H9 (cell line): ENCODE measurements around the gene AK8. TPM values are rescaled to one million over a fixed set of nuclear protein-coding genes. Genes with fewer than 3 reads are reported as not detected.

Experiments
- DNase-seq: peaks from one replicate; pipeline ENCODE4 v3.0.0-alpha.2; 2017
- H2AFZ ChIP-seq: one replicate; pipeline ENCODE4 v1.6.1; 2013; ENCODE audit warnings: mild to moderate bottlenecking, low read length, control low read depth, moderate library complexity
- H2AK5ac ChIP-seq: 2 replicates; pipeline ENCODE4 v1.6.1; 2013; ENCODE audit warnings: low read length, control low read depth, mixed read lengths; ENCODE audit not compliant: insufficient read length
- H2BK120ac ChIP-seq: one replicate; pipeline ENCODE4 v1.6.1; 2013; ENCODE audit warnings: low read depth, mild to moderate bottlenecking, low read length, control low read depth, inconsistent platforms; ENCODE audit not compliant: poor library complexity, severe bottlenecking
- H2BK12ac ChIP-seq: 2 replicates; pipeline ENCODE4 v1.6.1; 2013; ENCODE audit warnings: low read length, control low read depth, mixed read lengths, low read depth; ENCODE audit not compliant: insufficient read length
- H2BK15ac ChIP-seq: 2 replicates; pipeline ENCODE4 v1.6.1; 2013; ENCODE audit warnings: low read depth, low read length, control low read depth
- H2BK20ac ChIP-seq: one replicate; pipeline ENCODE4 v1.6.1; 2013; ENCODE audit warnings: low read depth, mild to moderate bottlenecking, low read length, control low read depth, inconsistent platforms; ENCODE audit not compliant: poor library complexity, severe bottlenecking
- H2BK5ac ChIP-seq: 2 replicates; pipeline ENCODE4 v1.6.1; 2013; ENCODE audit warnings: low read length, control low read depth, mixed read lengths; ENCODE audit not compliant: insufficient read length
- H3K14ac ChIP-seq: 2 replicates; pipeline ENCODE4 v1.6.1; 2013; ENCODE audit warnings: low read length, control low read depth; ENCODE audit not compliant: insufficient read depth
- H3K18ac ChIP-seq: 2 replicates; pipeline ENCODE4 v1.6.1; 2013; ENCODE audit warnings: low read depth, mild to moderate bottlenecking, mixed read lengths, low read length, control low read depth; ENCODE audit not compliant: insufficient read length
- H3K23ac ChIP-seq: 2 replicates; pipeline ENCODE4 v1.6.1; 2013; ENCODE audit warnings: low read length, control low read depth, mixed read lengths, low read depth; ENCODE audit not compliant: insufficient read length
- H3K23me2 ChIP-seq: 2 replicates; pipeline ENCODE4 v1.6.1; 2013; ENCODE audit warnings: low read depth, mild to moderate bottlenecking, mixed read lengths, low read length, control low read depth; ENCODE audit not compliant: insufficient read length, poor library complexity, severe bottlenecking
- H3K27ac ChIP-seq: 2 replicates; pipeline ENCODE4 v1.5.1; 2013; ENCODE audit warnings: low read length, control low read depth, mixed read lengths, low read depth; ENCODE audit not compliant: insufficient read length
- H3K27me3 ChIP-seq: 2 replicates; pipeline ENCODE4 v1.6.1; 2013; ENCODE audit warnings: low read length, control low read depth, inconsistent platforms; ENCODE audit not compliant: insufficient read depth
- H3K4ac ChIP-seq: 2 replicates; pipeline ENCODE4 v1.6.1; 2013; ENCODE audit warnings: low read depth, mild to moderate bottlenecking, control low read depth, inconsistent platforms, low read length, moderate library complexity
- H3K4me1 ChIP-seq: 2 replicates; pipeline ENCODE4 v1.6.1; 2013; ENCODE audit warnings: low read length, control low read depth, inconsistent platforms; ENCODE audit not compliant: insufficient read depth
- H3K4me2 ChIP-seq: 2 replicates; pipeline ENCODE4 v1.6.1; 2013; ENCODE audit warnings: low read length, control low read depth, mixed read lengths; ENCODE audit not compliant: insufficient read length, insufficient read depth
- H3K56ac ChIP-seq: 2 replicates; pipeline ENCODE4 v1.6.1; 2013; ENCODE audit warnings: low read depth, mild to moderate bottlenecking, mixed read lengths, low read length, control low read depth; ENCODE audit not compliant: insufficient read length
- H3K79me1 ChIP-seq: 2 replicates; pipeline ENCODE4 v1.6.1; 2013; ENCODE audit warnings: low read depth, mild to moderate bottlenecking, moderate library complexity, low read length, control low read depth, inconsistent platforms; ENCODE audit not compliant: insufficient read depth, poor library complexity, severe bottlenecking
- H3K79me2 ChIP-seq: 2 replicates; pipeline ENCODE4 v1.6.1; 2013; ENCODE audit warnings: low read length, control low read depth, inconsistent platforms; ENCODE audit not compliant: insufficient read depth
- H3K9ac ChIP-seq: 2 replicates; pipeline ENCODE4 v1.6.1; 2013; ENCODE audit warnings: low read length, control low read depth, mixed read lengths; ENCODE audit not compliant: insufficient read length; ENCODE audit errors: extremely low read depth
- H3K9me3 ChIP-seq: one replicate; pipeline ENCODE4 v1.6.1; 2013; ENCODE audit warnings: low read depth, low read length, inconsistent platforms; ENCODE audit not compliant: control insufficient read depth
- H3T11ph ChIP-seq: one replicate; pipeline ENCODE4 v1.6.1; 2013; ENCODE audit warnings: mild to moderate bottlenecking, low read length, control low read depth, inconsistent platforms
- H4K20me1 ChIP-seq: one replicate; pipeline ENCODE4 v1.6.1; 2013; ENCODE audit not compliant: control insufficient read depth, insufficient read length, insufficient read depth
- H4K5ac ChIP-seq: 2 replicates; pipeline ENCODE4 v1.6.1; 2013; ENCODE audit warnings: low read depth, mild to moderate bottlenecking, mixed read lengths, low read length, control low read depth; ENCODE audit not compliant: insufficient read length
- H4K8ac ChIP-seq: replicated peaks from 2 replicates; pipeline ENCODE4 v1.6.1; 2013; ENCODE audit warnings: low read length, control low read depth, mixed read lengths, low read depth; ENCODE audit not compliant: insufficient read length
- H4K91ac ChIP-seq: 2 replicates; pipeline ENCODE4 v1.6.1; 2013; ENCODE audit warnings: low read depth, mild to moderate bottlenecking, moderate library complexity, mixed read lengths, low read length, control low read depth; ENCODE audit not compliant: insufficient read length
- H3K27ac Mint-ChIP-seq, 3 experiments: 2 replicates in 2 of 3; 3 replicates in 1 of 3; pipeline ENCODE4 v1.8.0; 2020 to 2021; ENCODE audit warnings: mixed read lengths in 3 of 3, mild to moderate bottlenecking in 1 of 3, moderate library complexity in 1 of 3
- H3K27me3 Mint-ChIP-seq: 2 replicates; pipeline ENCODE4 v1.8.0; 2021; ENCODE audit warnings: low read depth, mild to moderate bottlenecking, moderate library complexity, mixed read lengths
- H3K36me3 Mint-ChIP-seq, 3 experiments: 2 replicates in 2 of 3; 3 replicates in 1 of 3; pipeline ENCODE4 v1.8.0; 2020 to 2021; ENCODE audit warnings: low read depth in 3 of 3, mixed read lengths in 3 of 3; ENCODE audit not compliant: insufficient read depth in 1 of 3
- H3K4me1 Mint-ChIP-seq, 2 experiments: 2 replicates each; pipeline ENCODE4 v1.8.0; 2020; ENCODE audit warnings: mixed read lengths in 2 of 2
- H3K4me3 Mint-ChIP-seq, 2 experiments: 2 replicates in 1 of 2; 3 replicates in 1 of 2; pipeline ENCODE4 v1.8.0; 2020 to 2021; ENCODE audit warnings: mild to moderate bottlenecking in 2 of 2, mixed read lengths in 2 of 2, moderate library complexity in 1 of 2
- H3K9me3 Mint-ChIP-seq, 2 experiments: 2 replicates in 1 of 2; 3 replicates in 1 of 2; pipeline ENCODE4 v1.8.0; 2020; ENCODE audit warnings: mild to moderate bottlenecking in 2 of 2, mixed read lengths in 2 of 2, moderate library complexity in 1 of 2
- CTCF ChIP-seq: fragments of 200-600 bp; sonication (generic); conservative IDR thresholded peaks from 3 replicates; pipeline ENCODE4 v1.8.0; 2021; ENCODE audit warnings: antibody characterized with exemption, mild to moderate bottlenecking
- WGBS: extraction: QIAGEN DNeasy Blood & Tissue Kit; methylation state at CpG from one replicate; pipeline ENCODE4 v1.1.7; 2013; ENCODE audit warnings: missing lambda C conversion rate, low lambda C conversion rate, mixed read lengths; ENCODE audit not compliant: insufficient read length; ENCODE audit errors: extremely low coverage; 5-methylcytosine and 5-hydroxymethylcytosine counted together
- total RNA-seq: library from RNA; stranded (reverse); gene quantifications from 2 replicates; pipeline ENCODE4 v1.2.1, GENCODE V29; 2021

Gene AK8
- total RNA-seq, 1 experiment from 2014 or later, result 0.44 TPM

- Histone ChIP-seq H2BK120ac (no peak overlapping the region), H3K4me1 (peaks cover 2% of the 10 kb centered on the region; the same call in 1 of the 2 replicates), H3K23ac (no peak overlapping the region), H3K79me2 (no peaks in the 10 kb centered on the region), H4K91ac (no peak overlapping the region), H3K9me3 (no peaks in the 10 kb centered on the region), H3K27ac (no peak overlapping the region), H2BK20ac (no peak overlapping the region), H3K4me2 (no peak overlapping the region), H4K5ac (no peak overlapping the region), H4K20me1 (no peaks in the 10 kb centered on the region), H4K8ac (no peak overlapping the region), H3K27me3 (no peaks in the 10 kb centered on the region), H2BK12ac (no peak overlapping the region), H3K4ac (no peak overlapping the region), H3T11ph (no peak overlapping the region), H2BK5ac (no peak overlapping the region), H3K18ac (no peak overlapping the region), H2BK15ac (no peak overlapping the region), H2AK5ac (no peak overlapping the region), H3K23me2 (no peaks in the 10 kb centered on the region), H3K56ac (no peak overlapping the region), H2AFZ (no peak overlapping the region), H3K79me1 (no peaks in the 10 kb centered on the region), H3K9ac (no peak overlapping the region), H3K14ac (no peak overlapping the region)
- Mint-ChIP-seq H3K27ac (no peak overlapping the region), H3K36me3 (no peaks in the 10 kb centered on the region), H3K9me3 (no peaks in the 10 kb centered on the region), H3K4me1 (peaks cover 13 to 27% of the 10 kb centered on the region in 2 experiments), H3K27me3 (no peaks in the 10 kb centered on the region), H3K4me3 (no peak overlapping the region)
- WGBS, result no CpG with 5 or more reads among the region's 12 CpGs
- DNase-seq, result no peak
- no peak for TF ChIP-seq CTCF
These were observed 31.8 kb downstream of the AK8 start for GRCh38 chr9:132846109-132846917.
